GM21786 (cell line): ENCODE data around the gene ITPKA.

ENCODE experiments used
- ATAC-seq: cut with Tn5 transposase; IDR thresholded peaks from one replicate; pipeline ENCODE4 v1.9.1; 2021; ENCODE audit not compliant: unreplicated experiment

ITPKA gene

GRCh38 chr15:41489641-41490040 is 4.0 kb upstream of the ITPKA start:
- ATAC-seq: no peak

DNA sequence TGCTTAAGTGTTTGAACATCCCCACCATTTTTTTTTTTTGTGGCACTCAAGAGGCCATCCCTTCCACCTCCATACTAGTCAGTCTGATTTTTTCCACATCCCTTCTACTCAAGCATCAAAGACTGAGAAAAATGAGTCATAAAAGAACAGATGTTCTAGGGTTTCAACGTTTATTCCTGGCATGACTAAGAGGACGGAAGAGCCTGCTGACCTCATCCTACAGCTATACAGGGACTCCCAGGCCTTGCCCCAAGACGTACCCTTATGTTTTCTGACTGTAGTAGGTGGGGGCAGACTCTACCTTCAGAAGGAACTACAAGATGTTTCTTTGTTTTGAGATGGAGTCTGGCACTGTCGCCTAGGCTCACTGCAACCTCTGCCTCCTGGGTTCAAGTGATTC is 3.3 kb upstream of the ITPKA start:
- no peak for ATAC-seq

- no peak for ATAC-seq
Measured at GRCh38 chr15:41491889-41492288, 1.8 kb upstream of the ITPKA start.

- ATAC-seq: no peak
Measured at GRCh38 chr15:41492597-41493204, 973 bp upstream of the ITPKA start.

DNA sequence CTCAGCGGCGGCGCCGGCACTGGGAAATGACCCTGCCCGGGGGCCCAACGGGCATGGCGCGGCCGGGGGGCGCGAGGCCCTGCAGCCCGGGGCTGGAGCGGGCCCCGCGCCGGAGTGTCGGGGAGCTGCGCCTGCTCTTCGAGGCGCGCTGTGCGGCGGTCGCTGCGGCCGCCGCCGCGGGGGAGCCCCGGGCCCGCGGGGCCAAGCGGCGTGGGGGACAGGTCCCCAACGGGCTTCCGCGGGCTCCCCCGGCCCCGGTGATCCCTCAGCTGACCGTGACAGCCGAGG is 172 bp downstream of the ITPKA start:
- ATAC-seq: no peak

GRCh38 chr15:41494190-41494921 is 682 bp downstream of the ITPKA start:
- ATAC-seq: peak; percentile 10

- ATAC-seq: no peak
Measured at GRCh38 chr15:41494922-41495735, 1.5 kb downstream of the ITPKA start.

DNA sequence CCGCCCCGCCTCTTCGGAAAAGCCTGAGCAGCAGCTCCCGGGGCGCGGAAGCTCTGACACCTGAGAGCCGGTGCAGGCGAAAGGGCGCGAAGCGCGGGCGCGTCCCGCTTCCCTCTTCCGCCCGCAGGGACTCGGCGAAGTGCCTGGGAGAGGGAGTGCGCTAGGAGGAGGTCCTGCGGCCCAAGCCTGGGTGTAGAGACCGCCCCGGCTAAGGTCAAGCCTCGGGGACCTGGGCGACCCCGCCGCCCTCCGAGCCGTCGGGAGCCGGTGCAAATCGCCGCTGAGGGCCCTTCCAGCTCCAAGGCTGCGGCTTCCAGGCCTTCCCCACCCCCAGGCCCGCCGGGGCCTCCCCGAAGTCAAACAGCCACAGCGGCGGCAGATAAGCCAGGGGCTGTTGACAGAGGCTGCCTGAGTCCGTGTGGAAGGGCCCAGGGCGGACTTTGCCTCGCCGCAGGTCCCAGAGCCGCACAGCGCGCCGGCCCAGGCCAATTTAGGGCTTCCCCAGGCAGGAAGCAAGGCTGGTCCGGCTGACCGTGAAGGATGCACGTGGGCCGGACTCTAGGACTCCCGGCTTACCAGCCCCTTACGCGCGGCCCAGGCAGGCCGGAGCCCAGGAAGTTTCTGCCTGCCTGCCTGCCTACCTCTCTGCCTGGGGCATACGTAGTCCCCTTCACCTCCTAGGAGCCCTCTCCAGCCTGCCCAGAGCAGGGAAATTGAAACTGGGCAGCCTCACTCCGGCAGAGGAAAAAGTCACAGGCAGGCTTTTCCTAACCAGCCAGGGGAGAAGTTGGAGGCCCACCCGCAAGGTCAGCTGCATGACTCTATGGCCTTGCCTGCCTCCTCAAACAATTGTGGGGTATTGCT is 2.3 kb downstream of the ITPKA start:
- ATAC-seq: no peak

DNA sequence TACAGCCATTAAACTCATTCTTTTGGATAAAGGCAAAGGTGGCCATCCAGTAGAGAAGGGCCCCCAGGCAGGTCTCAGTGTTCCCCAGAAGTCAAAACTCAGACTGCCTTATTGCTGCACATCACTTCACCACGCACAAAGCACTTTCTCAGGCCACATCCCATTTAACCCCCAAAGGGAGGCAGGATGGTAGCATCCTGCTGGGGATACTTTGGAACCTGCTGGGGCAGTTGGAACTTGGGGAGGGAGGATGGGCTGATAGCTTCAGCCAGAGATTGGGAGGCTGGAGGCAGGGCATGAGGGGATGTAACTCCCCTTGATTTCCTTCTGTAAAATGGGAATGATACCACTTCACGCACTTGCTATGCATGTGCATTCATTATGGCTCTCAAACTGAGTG is 5.0 kb downstream of the ITPKA start:
- no peak for ATAC-seq

DNA sequence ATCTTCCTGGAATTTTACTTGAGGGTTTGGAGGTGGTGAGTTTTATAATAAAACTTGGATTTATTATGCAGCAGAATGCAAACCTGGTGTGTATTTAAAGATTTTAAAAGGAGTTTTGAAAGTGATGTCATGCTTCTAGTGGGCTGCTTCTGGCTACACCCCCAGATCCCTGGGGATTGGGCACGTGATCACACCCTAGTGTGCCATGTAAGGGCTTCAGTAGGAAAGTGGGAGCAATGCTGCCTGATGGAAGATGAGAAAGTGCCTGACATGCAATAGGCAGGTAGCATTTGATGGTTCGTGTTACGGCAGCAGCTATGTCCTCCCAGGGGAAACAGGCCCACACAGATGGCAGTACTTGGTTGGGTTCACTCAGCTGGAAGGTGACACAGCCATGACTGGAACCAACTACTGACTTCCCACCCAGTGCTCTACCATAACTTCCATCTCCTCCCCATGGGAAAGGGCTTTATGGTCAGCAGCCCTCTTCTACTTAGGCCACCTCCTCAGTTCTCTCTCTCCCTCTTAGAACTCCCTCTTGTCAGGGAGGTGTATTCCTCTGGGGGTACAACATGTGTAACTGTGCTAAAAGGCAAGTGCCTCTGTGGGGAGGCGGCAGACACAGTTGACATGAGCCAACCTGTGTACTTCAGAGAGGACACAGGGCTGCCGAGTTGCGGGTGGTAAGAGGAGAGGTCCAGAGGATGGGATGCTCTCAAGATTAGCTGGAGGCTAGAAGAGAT is 5.6 kb downstream of the ITPKA start:
- ATAC-seq: no peak

- ATAC-seq: no peak
Measured at GRCh38 chr15:41501191-41501917, 7.7 kb downstream of the ITPKA start.

DNA sequence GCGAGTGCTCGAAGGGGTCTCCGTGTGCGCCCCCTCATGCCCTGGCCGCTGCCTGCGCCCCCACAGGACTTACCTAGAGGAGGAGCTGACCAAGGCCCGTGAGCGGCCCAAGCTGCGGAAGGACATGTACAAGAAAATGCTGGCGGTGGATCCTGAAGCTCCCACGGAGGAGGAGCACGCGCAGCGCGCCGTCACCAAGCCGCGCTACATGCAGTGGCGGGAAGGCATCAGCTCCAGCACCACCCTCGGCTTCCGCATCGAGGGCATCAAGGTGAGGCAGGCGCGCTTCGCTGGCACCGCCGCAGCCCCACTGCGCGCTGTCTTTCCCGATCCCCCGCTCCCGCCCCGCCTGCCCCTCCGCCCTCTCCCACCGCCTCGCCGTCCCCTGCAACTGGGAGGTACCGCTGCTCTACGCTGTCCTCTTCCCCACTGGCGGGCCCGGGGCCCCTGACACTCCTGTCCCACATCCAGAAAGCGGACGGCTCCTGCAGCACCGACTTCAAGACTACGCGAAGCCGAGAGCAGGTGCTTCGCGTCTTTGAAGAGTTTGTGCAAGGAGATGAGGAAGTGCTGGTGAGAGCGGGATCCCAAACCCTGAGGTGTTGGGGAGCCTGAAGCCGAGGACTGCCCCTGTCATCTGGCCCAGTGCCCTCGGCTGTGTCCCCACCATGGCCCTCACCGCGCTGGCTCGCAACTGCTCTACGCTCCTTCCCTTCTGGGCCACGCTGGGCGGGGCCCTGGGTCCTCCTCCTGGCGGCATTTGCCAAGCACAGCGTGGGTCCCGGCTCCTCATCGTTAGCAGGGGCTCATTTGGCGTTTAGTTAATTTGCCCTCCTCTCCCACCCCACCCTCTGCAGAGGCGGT is 8.5 kb downstream of the ITPKA start:
- ATAC-seq: no peak

GRCh38 chr15:41502795-41503668 is 9.4 kb downstream of the ITPKA start:
- ATAC-seq: no peak

GRCh38 chr15:41503669-41504010 is 10.0 kb downstream of the ITPKA start:
- no peak for ATAC-seq

- no peak for ATAC-seq
Measured at GRCh38 chr15:41504751-41505492, 11.2 kb downstream of the ITPKA start.

DNA sequence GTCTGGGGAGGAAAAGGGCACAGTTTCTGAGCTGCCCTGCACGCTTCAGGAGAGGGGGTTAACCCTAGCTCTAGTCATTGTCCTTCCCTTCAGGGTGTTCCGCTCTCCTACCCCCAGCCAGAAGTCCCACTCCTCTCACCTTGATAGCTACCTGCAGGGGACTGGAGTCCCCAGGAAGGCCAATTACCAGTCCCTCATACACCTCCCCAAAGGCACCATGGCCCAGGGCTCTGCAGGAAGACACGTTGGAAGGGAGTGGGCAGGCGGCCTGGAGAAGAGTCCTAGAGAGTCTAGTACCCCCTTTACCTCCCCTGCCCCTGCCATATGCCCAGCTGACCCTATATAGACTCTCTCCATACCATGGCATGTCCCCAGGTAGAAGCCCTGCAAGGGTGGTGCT is 12.1 kb downstream of the ITPKA start:
- no peak for ATAC-seq

- no peak for ATAC-seq
Measured at GRCh38 chr15:41506796-41507341, 13.2 kb downstream of the ITPKA start.
